ENCODE results near the gene RER1. TPM values are rescaled to one million over a fixed set of nuclear protein-coding genes. Genes with fewer than 3 reads are reported as not detected.
"Not testable (repeated sequence)": the region's sequence is repeated elsewhere in the genome, so short reads cannot be mapped to it uniquely, and the experiment has no call there.

RER1 gene
- total RNA-seq, 2 donors from 2014 or later = 93.7 to 101 TPM

GRCh38 chr1:2431518-2431917 lies 39.9 kb downstream of the RER1 start:
- intact Hi-C loops (cut with DNase I) = no loop called here
- no peak for DNase-seq (ENCODE audit: low spot score)

- intact Hi-C loops (cut with DNase I) = no loop called here
- DNase-seq (ENCODE audit: low spot score) = no peak
These were observed 40.8 kb downstream of the RER1 start for GRCh38 chr1:2432441-2432844.

- DNase-seq (ENCODE audit: low spot score) = no peak
- intact Hi-C loops (cut with DNase I) = no loop called here
These were observed 41.6 kb downstream of the RER1 start for GRCh38 chr1:2433196-2433595.

- DNase-seq (ENCODE audit: low spot score) = no peak
- intact Hi-C loops (cut with DNase I) = no loop called here
These were observed 42.5 kb downstream of the RER1 start for GRCh38 chr1:2433936-2434655.

- no peak for DNase-seq (ENCODE audit: low spot score)
- intact Hi-C loops (cut with DNase I) = no loop called here
These were observed 43.5 kb downstream of the RER1 start for GRCh38 chr1:2435091-2435490.

- DNase-seq (ENCODE audit: low spot score) = no peak
- intact Hi-C loops (cut with DNase I) = no loop called here
These were observed 44.2 kb downstream of the RER1 start for GRCh38 chr1:2435746-2436355.

GRCh38 chr1:2436876-2437275 lies 45.2 kb downstream of the RER1 start:
- DNase-seq (ENCODE audit: low spot score) = no peak
- intact Hi-C loops (cut with DNase I) = no loop called here

GRCh38 chr1:2437617-2438016 lies 46.0 kb downstream of the RER1 start:
- intact Hi-C loops (cut with DNase I) = no loop called here
- DNase-seq (ENCODE audit: low spot score) = no peak

GRCh38 chr1:2438038-2438437 lies 46.4 kb downstream of the RER1 start:
- no peak for DNase-seq (ENCODE audit: low spot score)
- intact Hi-C loops (cut with DNase I) = no loop called here

- intact Hi-C loops (cut with DNase I) = no loop called here
- no peak for DNase-seq (ENCODE audit: low spot score)
These were observed 47.0 kb downstream of the RER1 start for GRCh38 chr1:2438641-2439040.

- intact Hi-C loops (cut with DNase I) = no loop called here
- DNase-seq (ENCODE audit: low spot score) = no peak
These were observed 47.7 kb downstream of the RER1 start for GRCh38 chr1:2439369-2439768.

- DNase-seq (ENCODE audit: low spot score) = peak; percentile 85
- intact Hi-C loops (cut with DNase I) = not testable (repeated sequence)
These were observed 48.7 kb downstream of the RER1 start for GRCh38 chr1:2440346-2440745.

- intact Hi-C loops (cut with DNase I) = no loop called here
- no peak for DNase-seq (ENCODE audit: low spot score)
These were observed 50.1 kb downstream of the RER1 start for GRCh38 chr1:2441746-2442145.

GRCh38 chr1:2442661-2443060 lies 51.0 kb downstream of the RER1 start:
- no peak for DNase-seq (ENCODE audit: low spot score)
- intact Hi-C loops (cut with DNase I) = no loop called here

GRCh38 chr1:2443277-2444137 lies 51.9 kb downstream of the RER1 start:
- intact Hi-C loops (cut with DNase I) = no loop called here
- DNase-seq (ENCODE audit: low spot score) = no peak

- intact Hi-C loops (cut with DNase I) = no loop called here
- no peak for DNase-seq (ENCODE audit: low spot score)
These were observed 52.5 kb downstream of the RER1 start for GRCh38 chr1:2444138-2444591.

GRCh38 chr1:2445162-2445822 lies 53.7 kb downstream of the RER1 start:
- no peak for DNase-seq (ENCODE audit: low spot score)
- intact Hi-C loops (cut with DNase I) = no loop called here

- intact Hi-C loops (cut with DNase I) = loop anchor here in 1 of 2 donors (1.0 kb wide), 1 partner anchor 23 kb away; no protein-coding TSS in a partner anchor
- DNase-seq (ENCODE audit: low spot score) = no peak
These were observed 54.2 kb downstream of the RER1 start for GRCh38 chr1:2445823-2446215.

GRCh38 chr1:2446394-2446793 lies 54.8 kb downstream of the RER1 start:
- intact Hi-C loops (cut with DNase I) = loop anchor here in 1 of 2 donors (1.0 kb wide), 1 partner anchor 23 kb away; no protein-coding TSS in a partner anchor

More at GRCh38 chr1:2446394-2446793, 54.8 kb downstream of the RER1 start:
- DNase-seq (ENCODE audit: low spot score) = no peak
